Measurements from ENCODE around the gene TCF19.
"Not testable (repeated sequence)": the region's sequence is repeated elsewhere in the genome, so short reads cannot be mapped to it uniquely, and the experiment has no call there.

GRCh38 chr6:31199105-31199452, 40.7 kb downstream of the TCF19 start:
- not testable (repeated sequence) for TF ChIP-seq CTCF, POLR2AphosphoS5, POLR2A (IDR thresholded peaks at IDR 0.05)

Data from upper lobe of left lung (tissue), 4 donors.